KOPT-K1 (cell line): ENCODE results near the gene CSNK1G3.

ENCODE experiments used
- H3K27ac ChIP-seq: fragments of 200-600 bp; sonication (generic); 2 replicates; pipeline ENCODE4 v1.5.1; 2016; ENCODE audit warnings: antibody characterized with exemption, mild to moderate bottlenecking, low read depth, low read length; ENCODE audit not compliant: poor library complexity, severe bottlenecking
- H3K36me3 ChIP-seq: fragments of 200-600 bp; sonication (generic); 2 replicates; pipeline ENCODE4 v1.5.1; 2017; ENCODE audit warnings: antibody characterized with exemption, mild to moderate bottlenecking, low read length, moderate library complexity; ENCODE audit not compliant: insufficient read depth
- H3K9me3 ChIP-seq: fragments of 200-600 bp; sonication (generic); 2 replicates; pipeline ENCODE4 v1.5.1; 2017; ENCODE audit warnings: antibody characterized with exemption, low read length, mild to moderate bottlenecking; ENCODE audit not compliant: insufficient read depth, poor library complexity, severe bottlenecking

CSNK1G3 gene

GRCh38 chr5:123578390-123578789 lies 66.4 kb downstream of the CSNK1G3 start:
- H3K9me3 ChIP-seq = no peaks in the 10 kb centered on the region

GRCh38 chr5:123579410-123579809 lies 67.4 kb downstream of the CSNK1G3 start:
- H3K27ac ChIP-seq = no peak overlapping the region
- H3K36me3 ChIP-seq = no peaks in the 10 kb centered on the region

More at GRCh38 chr5:123578390-123578789, 66.4 kb downstream of the CSNK1G3 start:
- Histone ChIP-seq H3K27ac (no peak overlapping the region), H3K36me3 (no peaks in the 10 kb centered on the region)

GRCh38 chr5:123582550-123583285 lies 70.7 kb downstream of the CSNK1G3 start:
- Histone ChIP-seq H3K27ac (no peak overlapping the region), H3K9me3 (no peaks in the 10 kb centered on the region), H3K36me3 (no peaks in the 10 kb centered on the region)

More at GRCh38 chr5:123579410-123579809, 67.4 kb downstream of the CSNK1G3 start:
- no peaks in the 10 kb centered on the region for H3K9me3 ChIP-seq

- H3K36me3 ChIP-seq = no peaks in the 10 kb centered on the region
- no peak overlapping the region for H3K27ac ChIP-seq
- no peaks in the 10 kb centered on the region for H3K9me3 ChIP-seq
Observed at GRCh38 chr5:123585871-123586270, 73.9 kb downstream of the CSNK1G3 start.

GRCh38 chr5:123594434-123594833 lies 82.5 kb downstream of the CSNK1G3 start:
- Histone ChIP-seq H3K9me3 (no peaks in the 10 kb centered on the region), H3K27ac (no peak overlapping the region), H3K36me3 (no peaks in the 10 kb centered on the region)

- Histone ChIP-seq H3K36me3 (no peaks in the 10 kb centered on the region), H3K27ac (no peak overlapping the region), H3K9me3 (no peaks in the 10 kb centered on the region)
Observed at GRCh38 chr5:123597018-123597417, 85.0 kb downstream of the CSNK1G3 start.

- no peaks in the 10 kb centered on the region for H3K36me3 ChIP-seq
- no peak overlapping the region for H3K27ac ChIP-seq
- H3K9me3 ChIP-seq = no peaks in the 10 kb centered on the region
Observed at GRCh38 chr5:123598028-123598689, 86.2 kb downstream of the CSNK1G3 start.

- Histone ChIP-seq H3K36me3 (no peaks in the 10 kb centered on the region), H3K9me3 (no peaks in the 10 kb centered on the region), H3K27ac (no peak overlapping the region)
Observed at GRCh38 chr5:123599171-123599570, 87.2 kb downstream of the CSNK1G3 start.

GRCh38 chr5:123601610-123602009 lies 89.6 kb downstream of the CSNK1G3 start:
- H3K36me3 ChIP-seq = no peaks in the 10 kb centered on the region

GRCh38 chr5:123605822-123606221 lies 93.8 kb downstream of the CSNK1G3 start:
- Histone ChIP-seq H3K27ac (no peak overlapping the region), H3K36me3 (no peaks in the 10 kb centered on the region), H3K9me3 (no peaks in the 10 kb centered on the region)

More at GRCh38 chr5:123601610-123602009, 89.6 kb downstream of the CSNK1G3 start:
- H3K9me3 ChIP-seq = no peaks in the 10 kb centered on the region
- H3K27ac ChIP-seq = no peak overlapping the region

- 0 out of 2 replicates have a peak, but pooled peaks cover 6% of the 10 kb centered on the region for H3K36me3 ChIP-seq
- H3K9me3 ChIP-seq = no peaks in the 10 kb centered on the region
- no peak overlapping the region for H3K27ac ChIP-seq
Observed at GRCh38 chr5:123610209-123610608, 98.2 kb downstream of the CSNK1G3 start.

GRCh38 chr5:123610665-123611405 lies 98.9 kb downstream of the CSNK1G3 start:
- Histone ChIP-seq H3K27ac (no peak overlapping the region), H3K36me3 (0 out of 2 replicates have a peak, but pooled peaks cover 6% of the 10 kb centered on the region)

GRCh38 chr5:123611406-123611709 lies 99.4 kb downstream of the CSNK1G3 start:
- no peak overlapping the region for H3K27ac ChIP-seq
- H3K9me3 ChIP-seq = no peaks in the 10 kb centered on the region
- H3K36me3 ChIP-seq = 0 out of 2 replicates have a peak, but pooled peaks cover 6% of the 10 kb centered on the region

More at GRCh38 chr5:123610665-123611405, 98.9 kb downstream of the CSNK1G3 start:
- no peaks in the 10 kb centered on the region for H3K9me3 ChIP-seq

GRCh38 chr5:123617561-123617960 lies 105.6 kb downstream of the CSNK1G3 start:
- no peak overlapping the region for H3K27ac ChIP-seq
- H3K9me3 ChIP-seq = no peaks in the 10 kb centered on the region
- 0 out of 2 replicates have a peak, but pooled peaks cover 6% of the 10 kb centered on the region for H3K36me3 ChIP-seq

GRCh38 chr5:123626051-123626450 lies 114.1 kb downstream of the CSNK1G3 start:
- Histone ChIP-seq H3K9me3 (peaks cover 20% of the 10 kb centered on the region), H3K36me3 (no peaks in the 10 kb centered on the region), H3K27ac (no peak overlapping the region)
